MCF 10A (cell line): ENCODE measurements around the gene PEX14. TPM values are rescaled to one million over a fixed set of nuclear protein-coding genes. Genes with fewer than 3 reads are reported as not detected.

Experiments
- BruUV-seq: library from RNA; stranded (reverse); fragments of 400-500 nt; replicated peaks from 2 replicates; lab custom pipeline; 2021; lab: Mats Ljungman, UMichigan
- CTCF ChIA-PET: fragments of 300-600 bp; sonication (Branson Sonifier 250); formaldehyde crosslinking; extraction: SDS; loops from one replicate; lab custom pipeline; 2021; ENCODE audit warnings: antibody characterized with exemption, inconsistent platforms; lab: Yijun Ruan, JAX
- POLR2A ChIA-PET: fragments of 300-600, 350-650 bp; sonication (Branson Sonifier 250); formaldehyde crosslinking; extraction: SDS; loops from one replicate; lab custom pipeline; 2020; ENCODE audit warnings: antibody characterized with exemption, inconsistent platforms; lab: Yijun Ruan, JAX
- DNase-seq: peaks from one replicate; pipeline ENCODE4 v3.0.0-alpha.2; 2018; ENCODE audit not compliant: unreplicated experiment
- H3K27ac Mint-ChIP-seq: one replicate; pipeline ENCODE4 v1.8.0; 2022; ENCODE audit warnings: mild to moderate bottlenecking, low read depth, mixed read lengths; ENCODE audit not compliant: unreplicated experiment
- H3K27me3 Mint-ChIP-seq: one replicate; pipeline ENCODE4 v1.8.0; 2022; ENCODE audit warnings: mixed read lengths; ENCODE audit not compliant: insufficient read depth, unreplicated experiment
- H3K36me3 Mint-ChIP-seq: one replicate; pipeline ENCODE4 v1.8.0; 2022; ENCODE audit warnings: mild to moderate bottlenecking, moderate library complexity, mixed read lengths; ENCODE audit not compliant: insufficient read depth, unreplicated experiment
- H3K4me1 Mint-ChIP-seq: one replicate; pipeline ENCODE4 v1.8.0; 2022; ENCODE audit warnings: mixed read lengths; ENCODE audit not compliant: insufficient read depth, unreplicated experiment
- H3K4me3 Mint-ChIP-seq: one replicate; pipeline ENCODE4 v1.8.0; 2022; ENCODE audit warnings: mild to moderate bottlenecking, moderate library complexity, mixed read lengths; ENCODE audit not compliant: unreplicated experiment
- H3K9me3 Mint-ChIP-seq: one replicate; pipeline ENCODE4 v1.8.0; 2022; ENCODE audit warnings: mixed read lengths; ENCODE audit not compliant: unreplicated experiment
- intact Hi-C: fragments of 100-400 bp; cut with micrococcal nuclease; formaldehyde crosslinking; loops from 2 replicates; pipeline ENCODE4 v1.14.1; 2022
- total RNA-seq: library from RNA; stranded (reverse); gene quantifications from 2 replicates; pipeline ENCODE4 v1.2.3, GENCODE V29; 2022
- TF ChIP-seq, protein P1 (sequence below): fragments of 200-600 bp; IDR thresholded peaks from one replicate; pipeline ENCODE4 v1.8.0; 2022; ENCODE audit warnings: antibody characterized with exemption, mild to moderate bottlenecking; ENCODE audit not compliant: unreplicated experiment

PEX14 gene
- total RNA-seq, 1 experiment from 2014 or later, result 22.2 TPM

- intact Hi-C loops, result no loop called here
- no peaks in the 10 kb centered on the region for H3K4me1 Mint-ChIP-seq
- TF ChIP-seq, protein P1, sequence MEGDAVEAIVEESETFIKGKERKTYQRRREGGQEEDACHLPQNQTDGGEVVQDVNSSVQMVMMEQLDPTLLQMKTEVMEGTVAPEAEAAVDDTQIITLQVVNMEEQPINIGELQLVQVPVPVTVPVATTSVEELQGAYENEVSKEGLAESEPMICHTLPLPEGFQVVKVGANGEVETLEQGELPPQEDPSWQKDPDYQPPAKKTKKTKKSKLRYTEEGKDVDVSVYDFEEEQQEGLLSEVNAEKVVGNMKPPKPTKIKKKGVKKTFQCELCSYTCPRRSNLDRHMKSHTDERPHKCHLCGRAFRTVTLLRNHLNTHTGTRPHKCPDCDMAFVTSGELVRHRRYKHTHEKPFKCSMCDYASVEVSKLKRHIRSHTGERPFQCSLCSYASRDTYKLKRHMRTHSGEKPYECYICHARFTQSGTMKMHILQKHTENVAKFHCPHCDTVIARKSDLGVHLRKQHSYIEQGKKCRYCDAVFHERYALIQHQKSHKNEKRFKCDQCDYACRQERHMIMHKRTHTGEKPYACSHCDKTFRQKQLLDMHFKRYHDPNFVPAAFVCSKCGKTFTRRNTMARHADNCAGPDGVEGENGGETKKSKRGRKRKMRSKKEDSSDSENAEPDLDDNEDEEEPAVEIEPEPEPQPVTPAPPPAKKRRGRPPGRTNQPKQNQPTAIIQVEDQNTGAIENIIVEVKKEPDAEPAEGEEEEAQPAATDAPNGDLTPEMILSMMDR, result no peak
- no peak overlapping the region for H3K4me3 Mint-ChIP-seq
- no peak for DNase-seq
- H3K36me3 Mint-ChIP-seq, result peaks cover 22% of the 10 kb centered on the region
- no peak overlapping the region for H3K27ac Mint-ChIP-seq
- BruUV-seq, result no TSS peak
- ChIA-PET CTCF (no interaction called here), POLR2A (interaction anchor here (0.6 kb wide), 1 partner anchor 16 kb away, joined by 3 read pairs; no protein-coding TSS in a partner anchor)
- no peaks in the 10 kb centered on the region for H3K27me3 Mint-ChIP-seq
- no peaks in the 10 kb centered on the region for H3K9me3 Mint-ChIP-seq
Observed at GRCh38 chr1:10652626-10653025, 177.9 kb downstream of the PEX14 start.

- no peaks in the 10 kb centered on the region for H3K9me3 Mint-ChIP-seq
Observed at GRCh38 chr1:10653370-10654125, 178.8 kb downstream of the PEX14 start.

DNA sequence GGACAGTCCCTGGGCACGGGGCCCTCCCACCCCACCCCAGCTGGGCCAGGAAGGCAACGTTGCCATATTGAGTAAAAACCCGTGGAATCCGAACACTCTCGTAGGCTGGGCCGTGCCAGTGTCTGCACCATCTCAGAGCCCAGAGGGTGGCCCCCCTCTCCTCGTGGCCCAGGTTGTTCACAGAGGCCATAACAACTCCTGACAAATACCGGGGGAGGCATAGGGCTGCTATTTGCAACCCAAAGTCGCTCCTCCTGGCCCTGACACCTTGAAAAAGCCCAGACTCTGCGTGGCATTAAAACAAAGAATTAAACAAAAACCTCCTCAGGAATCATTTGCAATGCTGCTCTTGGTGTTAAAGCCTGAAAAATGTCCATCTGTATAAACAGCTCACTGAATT lies 180.3 kb downstream of the PEX14 start:
- TF ChIP-seq, protein P1, result no peak
- Mint-ChIP-seq H3K4me1 (no peaks in the 10 kb centered on the region), H3K27ac (no peak overlapping the region), H3K27me3 (no peaks in the 10 kb centered on the region), H3K9me3 (no peaks in the 10 kb centered on the region), H3K4me3 (no peak overlapping the region), H3K36me3 (peaks cover 22% of the 10 kb centered on the region)
- BruUV-seq, result no TSS peak
- DNase-seq, result no peak
- CTCF ChIA-PET, result no interaction called here
- intact Hi-C loops, result no loop called here
- POLR2A ChIA-PET, result interaction anchor here (0.7 kb wide), 1 partner anchor 32 kb away, joined by 3 read pairs; no protein-coding TSS in a partner anchor

More at GRCh38 chr1:10653370-10654125, 178.8 kb downstream of the PEX14 start:
- intact Hi-C loops, result no loop called here
- POLR2A ChIA-PET, result no interaction called here
- Mint-ChIP-seq H3K4me1 (no peaks in the 10 kb centered on the region), H3K4me3 (no peak overlapping the region), H3K27me3 (no peaks in the 10 kb centered on the region), H3K27ac (no peak overlapping the region), H3K36me3 (peaks cover 25% of the 10 kb centered on the region)
- CTCF ChIA-PET, result no interaction called here
- TF ChIP-seq, protein P1, result no peak
- no TSS peak for BruUV-seq
- no peak for DNase-seq

DNA sequence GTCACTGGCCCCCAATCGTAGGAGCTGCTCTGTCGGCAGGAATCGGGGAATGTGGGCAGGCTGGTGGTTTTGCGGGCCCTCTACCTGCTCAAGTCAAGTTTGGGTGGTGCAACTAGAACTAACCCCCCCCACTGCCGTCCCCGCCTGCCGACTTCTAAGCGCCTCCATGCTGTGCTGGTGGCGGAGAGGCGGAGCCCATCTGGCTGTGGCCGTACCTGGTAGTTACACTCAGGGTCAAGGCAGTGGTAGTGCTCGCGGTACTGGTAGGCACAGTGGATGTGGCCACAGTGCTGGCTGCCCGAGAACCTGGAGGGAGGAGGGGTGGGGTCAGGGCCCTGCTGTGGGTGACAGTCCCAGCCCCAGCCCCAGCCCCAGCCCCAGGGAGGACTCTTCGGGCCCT lies 181.7 kb downstream of the PEX14 start:
- Mint-ChIP-seq H3K9me3 (no peaks in the 10 kb centered on the region), H3K4me3 (no peak overlapping the region), H3K4me1 (no peaks in the 10 kb centered on the region), H3K27me3 (no peaks in the 10 kb centered on the region), H3K36me3 (peaks cover 16% of the 10 kb centered on the region), H3K27ac (no peak overlapping the region)
- CTCF ChIA-PET, result no interaction called here
- no peak for DNase-seq
- TF ChIP-seq, protein P1, result no peak
- POLR2A ChIA-PET, result no interaction called here
- intact Hi-C loops, result no loop called here
- no TSS peak for BruUV-seq
